ENCODE data around the gene SLC5A2. TPM values are rescaled to one million over a fixed set of nuclear protein-coding genes. Genes with fewer than 3 reads are reported as not detected.
A peak's percentile ranks its signal among the peaks of the same experiment; 100 is the strongest.

SLC5A2 gene
- total and polyA plus RNA-seq, 2 of the 13 experiments (the other 11 are each of a cell fraction or from before 2014, with no cell fraction given): 0.24 to 0.97 TPM

DNA sequence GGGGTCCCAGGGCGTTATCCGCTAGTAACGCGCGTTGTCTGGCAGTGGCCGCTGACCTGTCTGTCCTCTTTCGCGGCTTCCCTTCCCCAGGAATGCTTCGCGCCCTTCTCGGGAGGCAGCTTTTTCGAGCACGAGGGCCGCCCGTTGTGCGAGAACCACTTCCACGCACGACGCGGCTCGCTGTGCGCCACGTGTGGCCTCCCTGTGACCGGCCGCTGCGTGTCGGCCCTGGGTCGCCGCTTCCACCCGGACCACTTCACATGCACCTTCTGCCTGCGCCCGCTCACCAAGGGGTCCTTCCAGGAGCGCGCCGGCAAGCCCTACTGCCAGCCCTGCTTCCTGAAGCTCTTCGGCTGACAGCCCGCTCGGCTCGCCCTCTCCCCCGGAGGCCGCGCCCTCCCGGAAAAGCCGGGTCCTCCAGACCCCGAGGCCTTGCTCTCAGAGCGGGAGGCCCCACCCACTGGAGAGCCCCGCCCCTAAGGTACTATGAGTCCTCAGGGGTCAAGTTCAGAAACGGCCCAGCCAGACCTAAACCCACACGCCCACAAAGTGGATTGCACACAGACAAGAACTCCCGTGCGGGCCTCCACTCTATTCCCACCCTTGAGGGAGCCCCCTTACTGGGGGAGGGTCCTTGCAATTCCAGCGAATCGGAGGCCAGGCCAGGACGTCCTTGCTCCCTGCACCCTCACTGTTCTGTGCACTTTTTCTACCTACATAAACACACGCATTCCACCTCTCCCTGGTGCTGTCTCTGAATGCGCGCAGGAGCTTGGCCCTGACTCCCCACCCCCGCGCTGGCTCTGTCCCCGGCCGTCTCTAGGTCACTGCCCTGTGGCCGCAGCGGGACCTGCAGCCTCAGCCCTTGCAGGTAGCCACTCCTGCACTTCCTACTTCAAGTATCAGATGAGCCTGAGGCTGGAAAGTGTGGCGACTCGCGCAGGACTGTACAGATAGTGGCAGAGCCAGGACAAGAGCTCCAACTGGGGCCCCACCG is 5.4 kb upstream of the SLC5A2 start:
- peaks cover 74% of the 10 kb centered on the region for H3K4me1 ChIP-seq (ENCODE audit: insufficient read depth, low read length)
- peak overlapping the region; percentile 100 for H3K4me2 ChIP-seq (ENCODE audit: low read depth, low read length)
- ATAC-seq: peak; percentile 91
- peak overlapping the region; percentile 74 for H3K9ac ChIP-seq (ENCODE audit: insufficient read depth, low read depth, low read length)
- H2AFZ ChIP-seq (ENCODE audit: low read length): no peak overlapping the region
- ChIA-PET POLR2A (interaction anchor here (0.6 to 5.0 kb wide), 20 partner anchors 8 to 396 kb away, joined by 3 to 110 read pairs (median 5); partner anchors contain the start of genes ARMC5, FUS, KAT8 and RUSF1), CTCF (ENCODE audit: low intra/inter-chr PET ratio, low total read pairs) (interaction anchor here (1.1 to 1.3 kb wide), 2 partner anchors 19 to 20 kb away, joined by 3 read pairs; no protein-coding TSS in a partner anchor)
- in situ Hi-C loops (cut with HindIII; ENCODE audit: extremely low pct_ligation_motif_present, low pct_unique_long_range_greater_than_20kb) (no loop called here), intact Hi-C loops (cut with micrococcal nuclease; ENCODE audit: unreplicated experiment) (loop anchor here (1.0 to 5.0 kb wide), 3 partner anchors 18 to 220 kb away; partner anchors contain the start of genes ARMC5 and RUSF1)
- H3K36me3 ChIP-seq (replicated peaks in 1 of 2; ENCODE audit: control insufficient read depth in 1 of 2, insufficient read depth in 2 of 2, low read length in 2 of 2): no peaks in the 10 kb centered on the region
- H3K79me2 ChIP-seq (ENCODE audit: insufficient read depth, low read length): no peaks in the 10 kb centered on the region
- 1% methylated on average over 36 of the region's 67 CpGs for WGBS (ENCODE audit: low lambda C conversion rate)
- H3K4me3 ChIP-seq (replicated peaks in 1 of 3; ENCODE audit: insufficient read depth in 1 of 3, low read depth in 2 of 3, low read length in 3 of 3): peak overlapping the region; percentile 71 to 94 (median 92)
- H3K27ac ChIP-seq (ENCODE audit: extremely low read length, insufficient read depth, low read length): peak overlapping the region; percentile 80
- no peaks in the 10 kb centered on the region for H4K20me1 ChIP-seq (ENCODE audit: insufficient read depth, low read length)
- peaks cover 0 to 19% of the 10 kb centered on the region in 2 experiments; a peak in 3 of 5 replicates for H3K27me3 ChIP-seq (ENCODE audit: control insufficient read depth in 1 of 2, insufficient read depth in 2 of 2, low read length in 2 of 2)
- BruUV-seq (replicated peaks): no TSS peak
- peak; percentile 93 for DNase-seq (ENCODE audit: low spot score)
- FAIRE-seq: peak; percentile 95
- no peaks in the 10 kb centered on the region for H3K9me3 ChIP-seq (ENCODE audit: low read length)
- TF ChIP-seq ZNF629 (CRISPR knock-in tag; conservative IDR thresholded peaks at IDR 0.05) (peak; percentile 19; the same call in 1 of the 2 replicates), ZNF646 (CRISPR knock-in tag; IDR thresholded peaks at IDR 0.05) (no peak), ZNF687 (CRISPR knock-in tag; IDR thresholded peaks at IDR 0.05) (peak; percentile 94)
- TF ChIP-seq, protein P1, sequence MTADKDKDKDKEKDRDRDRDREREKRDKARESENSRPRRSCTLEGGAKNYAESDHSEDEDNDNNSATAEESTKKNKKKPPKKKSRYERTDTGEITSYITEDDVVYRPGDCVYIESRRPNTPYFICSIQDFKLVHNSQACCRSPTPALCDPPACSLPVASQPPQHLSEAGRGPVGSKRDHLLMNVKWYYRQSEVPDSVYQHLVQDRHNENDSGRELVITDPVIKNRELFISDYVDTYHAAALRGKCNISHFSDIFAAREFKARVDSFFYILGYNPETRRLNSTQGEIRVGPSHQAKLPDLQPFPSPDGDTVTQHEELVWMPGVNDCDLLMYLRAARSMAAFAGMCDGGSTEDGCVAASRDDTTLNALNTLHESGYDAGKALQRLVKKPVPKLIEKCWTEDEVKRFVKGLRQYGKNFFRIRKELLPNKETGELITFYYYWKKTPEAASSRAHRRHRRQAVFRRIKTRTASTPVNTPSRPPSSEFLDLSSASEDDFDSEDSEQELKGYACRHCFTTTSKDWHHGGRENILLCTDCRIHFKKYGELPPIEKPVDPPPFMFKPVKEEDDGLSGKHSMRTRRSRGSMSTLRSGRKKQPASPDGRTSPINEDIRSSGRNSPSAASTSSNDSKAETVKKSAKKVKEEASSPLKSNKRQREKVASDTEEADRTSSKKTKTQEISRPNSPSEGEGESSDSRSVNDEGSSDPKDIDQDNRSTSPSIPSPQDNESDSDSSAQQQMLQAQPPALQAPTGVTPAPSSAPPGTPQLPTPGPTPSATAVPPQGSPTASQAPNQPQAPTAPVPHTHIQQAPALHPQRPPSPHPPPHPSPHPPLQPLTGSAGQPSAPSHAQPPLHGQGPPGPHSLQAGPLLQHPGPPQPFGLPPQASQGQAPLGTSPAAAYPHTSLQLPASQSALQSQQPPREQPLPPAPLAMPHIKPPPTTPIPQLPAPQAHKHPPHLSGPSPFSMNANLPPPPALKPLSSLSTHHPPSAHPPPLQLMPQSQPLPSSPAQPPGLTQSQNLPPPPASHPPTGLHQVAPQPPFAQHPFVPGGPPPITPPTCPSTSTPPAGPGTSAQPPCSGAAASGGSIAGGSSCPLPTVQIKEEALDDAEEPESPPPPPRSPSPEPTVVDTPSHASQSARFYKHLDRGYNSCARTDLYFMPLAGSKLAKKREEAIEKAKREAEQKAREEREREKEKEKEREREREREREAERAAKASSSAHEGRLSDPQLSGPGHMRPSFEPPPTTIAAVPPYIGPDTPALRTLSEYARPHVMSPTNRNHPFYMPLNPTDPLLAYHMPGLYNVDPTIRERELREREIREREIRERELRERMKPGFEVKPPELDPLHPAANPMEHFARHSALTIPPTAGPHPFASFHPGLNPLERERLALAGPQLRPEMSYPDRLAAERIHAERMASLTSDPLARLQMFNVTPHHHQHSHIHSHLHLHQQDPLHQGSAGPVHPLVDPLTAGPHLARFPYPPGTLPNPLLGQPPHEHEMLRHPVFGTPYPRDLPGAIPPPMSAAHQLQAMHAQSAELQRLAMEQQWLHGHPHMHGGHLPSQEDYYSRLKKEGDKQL (CRISPR knock-in tag; IDR thresholded peaks at IDR 0.05; ENCODE audit: low read depth): peak; percentile 42; the same call in 1 of the 2 replicates
